ENCODE data around the gene RIMBP3B. TPM values are rescaled to one million over a fixed set of nuclear protein-coding genes. Genes with fewer than 3 reads are reported as not detected.
"Not testable (repeated sequence)": the region's sequence is repeated elsewhere in the genome, so short reads cannot be mapped to it uniquely, and the experiment has no call there.

The RIMBP3B gene, protein sequence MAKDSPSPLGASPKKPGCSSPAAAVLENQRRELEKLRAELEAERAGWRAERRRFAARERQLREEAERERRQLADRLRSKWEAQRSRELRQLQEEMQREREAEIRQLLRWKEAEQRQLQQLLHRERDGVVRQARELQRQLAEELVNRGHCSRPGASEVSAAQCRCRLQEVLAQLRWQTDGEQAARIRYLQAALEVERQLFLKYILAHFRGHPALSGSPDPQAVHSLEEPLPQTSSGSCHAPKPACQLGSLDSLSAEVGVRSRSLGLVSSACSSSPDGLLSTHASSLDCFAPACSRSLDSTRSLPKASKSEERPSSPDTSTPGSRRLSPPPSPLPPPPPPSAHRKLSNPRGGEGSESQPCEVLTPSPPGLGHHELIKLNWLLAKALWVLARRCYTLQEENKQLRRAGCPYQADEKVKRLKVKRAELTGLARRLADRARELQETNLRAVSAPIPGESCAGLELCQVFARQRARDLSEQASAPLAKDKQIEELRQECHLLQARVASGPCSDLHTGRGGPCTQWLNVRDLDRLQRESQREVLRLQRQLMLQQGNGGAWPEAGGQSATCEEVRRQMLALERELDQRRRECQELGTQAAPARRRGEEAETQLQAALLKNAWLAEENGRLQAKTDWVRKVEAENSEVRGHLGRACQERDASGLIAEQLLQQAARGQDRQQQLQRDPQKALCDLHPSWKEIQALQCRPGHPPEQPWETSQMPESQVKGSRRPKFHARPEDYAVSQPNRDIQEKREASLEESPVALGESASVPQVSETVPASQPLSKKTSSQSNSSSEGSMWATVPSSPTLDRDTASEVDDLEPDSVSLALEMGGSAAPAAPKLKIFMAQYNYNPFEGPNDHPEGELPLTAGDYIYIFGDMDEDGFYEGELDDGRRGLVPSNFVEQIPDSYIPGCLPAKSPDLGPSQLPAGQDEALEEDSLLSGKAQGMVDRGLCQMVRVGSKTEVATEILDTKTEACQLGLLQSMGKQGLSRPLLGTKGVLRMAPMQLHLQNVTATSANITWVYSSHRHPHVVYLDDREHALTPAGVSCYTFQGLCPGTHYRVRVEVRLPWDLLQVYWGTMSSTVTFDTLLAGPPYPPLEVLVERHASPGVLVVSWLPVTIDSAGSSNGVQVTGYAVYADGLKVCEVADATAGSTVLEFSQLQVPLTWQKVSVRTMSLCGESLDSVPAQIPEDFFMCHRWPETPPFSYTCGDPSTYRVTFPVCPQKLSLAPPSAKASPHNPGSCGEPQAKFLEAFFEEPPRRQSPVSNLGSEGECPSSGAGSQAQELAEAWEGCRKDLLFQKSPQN (N-terminal part only)
- total RNA-seq: not detected

DNA sequence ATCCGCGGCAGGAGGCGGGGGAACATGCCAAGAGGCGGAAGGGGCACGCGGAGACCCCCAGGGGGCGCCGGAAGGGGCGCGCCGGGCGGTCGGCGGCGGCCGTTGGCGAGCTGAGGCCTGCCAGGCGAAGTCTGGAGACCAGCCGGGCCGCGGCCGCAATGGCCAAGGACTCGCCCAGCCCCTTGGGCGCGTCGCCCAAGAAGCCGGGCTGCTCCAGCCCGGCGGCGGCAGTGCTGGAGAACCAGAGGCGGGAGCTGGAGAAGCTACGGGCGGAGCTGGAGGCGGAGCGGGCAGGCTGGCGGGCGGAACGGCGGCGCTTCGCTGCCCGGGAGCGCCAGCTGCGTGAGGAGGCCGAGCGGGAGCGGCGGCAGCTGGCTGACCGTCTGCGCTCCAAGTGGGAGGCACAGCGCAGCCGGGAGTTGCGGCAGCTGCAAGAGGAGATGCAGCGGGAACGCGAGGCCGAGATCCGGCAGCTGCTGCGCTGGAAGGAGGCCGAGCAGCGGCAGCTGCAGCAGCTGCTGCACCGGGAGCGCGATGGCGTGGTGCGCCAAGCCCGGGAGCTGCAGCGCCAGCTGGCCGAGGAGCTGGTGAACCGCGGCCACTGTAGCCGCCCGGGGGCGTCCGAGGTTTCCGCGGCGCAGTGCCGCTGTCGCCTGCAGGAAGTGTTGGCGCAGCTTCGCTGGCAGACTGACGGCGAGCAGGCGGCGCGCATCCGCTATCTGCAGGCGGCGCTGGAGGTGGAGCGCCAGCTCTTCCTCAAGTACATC lies at the start of gene RIMBP3B:
TSS of gene RIMBP3B (plus strand) at position 51 of the 767 bp plus-strand sequence. CDS start at position 159, 108 bp downstream.
- H3K36me3 ChIP-seq; H3K27ac ChIP-seq; DNase-seq (ENCODE audit: low spot score); H3K27me3 ChIP-seq (replicated peaks; ENCODE audit: insufficient read depth); H3K9me3 ChIP-seq; H3K4me3 ChIP-seq; H3K4me1 ChIP-seq (ENCODE audit: control insufficient read depth in 1 of 2, low read depth in 2 of 2): not testable (repeated sequence)
- ATAC-seq (ENCODE audit: insufficient number of reproducible peaks, low FRiP score, low read depth): peak; percentile 50

DNA sequence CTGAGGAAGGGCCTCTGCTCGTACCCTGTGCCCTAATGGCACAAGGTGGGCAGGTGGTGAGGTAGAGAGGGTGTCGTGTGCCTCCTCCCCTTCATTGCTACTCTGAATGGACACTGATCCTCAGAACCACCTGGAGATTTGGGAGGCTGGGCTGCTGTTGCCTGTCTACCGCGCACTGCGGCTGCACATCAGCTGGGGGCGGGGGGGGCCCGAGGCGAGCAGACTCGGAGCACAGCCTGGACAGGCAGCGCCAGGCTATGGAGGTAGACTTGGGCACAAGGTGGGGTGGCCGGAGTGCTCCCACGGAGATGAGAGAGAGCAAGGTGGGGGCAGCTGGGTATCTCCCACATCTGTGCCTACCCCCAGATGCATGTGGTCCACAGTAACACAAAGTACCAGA lies 26.0 kb upstream of the RIMBP3B start:
- not testable (repeated sequence) for H3K4me1 ChIP-seq (ENCODE audit: control insufficient read depth in 1 of 2, low read depth in 2 of 2); DNase-seq (ENCODE audit: low spot score); H3K4me3 ChIP-seq; H3K9me3 ChIP-seq; H3K27ac ChIP-seq; H3K27me3 ChIP-seq (replicated peaks; ENCODE audit: insufficient read depth); ATAC-seq (ENCODE audit: insufficient number of reproducible peaks, low FRiP score, low read depth); H3K36me3 ChIP-seq

DNA sequence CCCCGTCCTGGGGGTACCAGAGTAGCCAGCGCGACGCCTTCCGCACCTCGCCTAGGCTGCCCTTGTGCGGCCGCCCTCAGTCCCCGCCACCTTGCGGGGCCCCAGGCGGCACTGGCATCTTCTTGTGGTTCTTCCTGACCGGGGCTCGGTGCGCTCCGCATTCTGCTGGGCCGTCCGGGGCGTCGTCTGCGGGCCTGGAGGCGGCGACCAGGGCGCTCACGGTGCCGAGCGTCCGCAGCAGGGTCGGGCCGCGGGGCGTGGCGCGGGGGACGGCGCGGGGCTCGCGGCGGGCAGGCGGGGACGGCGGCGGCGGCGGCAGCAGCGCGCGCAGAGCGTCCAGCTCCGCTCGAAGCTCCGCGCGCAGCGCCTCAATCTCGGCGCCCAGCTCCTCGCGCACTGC lies 23.0 kb upstream of the RIMBP3B start:
- not testable (repeated sequence) for H3K9me3 ChIP-seq; DNase-seq (ENCODE audit: low spot score); H3K4me1 ChIP-seq (ENCODE audit: control insufficient read depth in 1 of 2, low read depth in 2 of 2); H3K36me3 ChIP-seq; H3K27me3 ChIP-seq (replicated peaks; ENCODE audit: insufficient read depth); H3K4me3 ChIP-seq; ATAC-seq (ENCODE audit: insufficient number of reproducible peaks, low FRiP score, low read depth); H3K27ac ChIP-seq

DNA sequence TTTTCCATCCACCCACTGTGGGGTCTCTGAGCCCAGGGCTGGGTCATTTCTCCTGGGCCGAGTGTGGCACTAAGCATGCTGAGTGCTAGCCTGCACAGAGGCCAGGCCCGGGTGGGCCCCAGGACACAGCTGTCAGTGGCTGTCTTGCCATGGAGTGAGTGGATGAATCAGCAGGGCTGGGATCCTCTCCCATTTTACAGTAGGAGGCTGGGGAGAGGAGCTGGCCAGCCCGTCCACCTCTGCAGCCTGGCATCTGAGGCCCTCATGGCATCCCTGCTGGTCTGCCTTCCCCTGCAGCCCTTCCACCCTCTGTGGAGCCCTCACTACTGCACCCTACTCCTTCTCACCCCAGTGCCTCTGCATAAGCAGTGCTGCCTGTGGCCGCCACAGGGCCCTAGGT lies 21.1 kb upstream of the RIMBP3B start:
- not testable (repeated sequence) for H3K9me3 ChIP-seq

DNA sequence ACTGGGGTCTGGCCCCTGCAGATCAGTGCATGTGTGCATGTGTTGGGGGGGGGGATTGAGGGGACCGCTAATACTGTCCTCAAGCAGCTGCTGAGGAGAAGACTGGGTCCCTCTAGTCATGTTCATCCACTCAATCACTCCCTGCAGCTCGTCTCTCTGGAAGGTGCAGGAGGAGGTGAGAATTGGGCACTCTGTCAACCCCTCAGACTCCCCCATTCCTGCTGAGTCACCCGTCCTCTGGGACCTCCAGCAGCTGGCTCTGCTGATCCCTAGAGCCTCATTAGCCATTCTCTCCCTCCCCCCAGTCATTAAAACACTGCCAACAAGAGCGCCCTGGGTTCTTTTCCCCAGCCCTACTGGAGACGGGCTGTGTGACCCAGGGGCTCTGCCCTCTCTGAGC lies 20.5 kb upstream of the RIMBP3B start:
- not testable (repeated sequence) for DNase-seq (ENCODE audit: low spot score); ATAC-seq (ENCODE audit: insufficient number of reproducible peaks, low FRiP score, low read depth); H3K4me1 ChIP-seq (ENCODE audit: control insufficient read depth in 1 of 2, low read depth in 2 of 2); H3K27ac ChIP-seq; H3K9me3 ChIP-seq; H3K36me3 ChIP-seq; H3K4me3 ChIP-seq; H3K27me3 ChIP-seq (replicated peaks; ENCODE audit: insufficient read depth)

More for the DNA sequence above, 21.1 kb upstream of the RIMBP3B start:
- DNase-seq (ENCODE audit: low spot score); H3K27me3 ChIP-seq (replicated peaks; ENCODE audit: insufficient read depth); ATAC-seq (ENCODE audit: insufficient number of reproducible peaks, low FRiP score, low read depth); H3K4me3 ChIP-seq; H3K36me3 ChIP-seq; H3K4me1 ChIP-seq (ENCODE audit: control insufficient read depth in 1 of 2, low read depth in 2 of 2); H3K27ac ChIP-seq: not testable (repeated sequence)

DNA sequence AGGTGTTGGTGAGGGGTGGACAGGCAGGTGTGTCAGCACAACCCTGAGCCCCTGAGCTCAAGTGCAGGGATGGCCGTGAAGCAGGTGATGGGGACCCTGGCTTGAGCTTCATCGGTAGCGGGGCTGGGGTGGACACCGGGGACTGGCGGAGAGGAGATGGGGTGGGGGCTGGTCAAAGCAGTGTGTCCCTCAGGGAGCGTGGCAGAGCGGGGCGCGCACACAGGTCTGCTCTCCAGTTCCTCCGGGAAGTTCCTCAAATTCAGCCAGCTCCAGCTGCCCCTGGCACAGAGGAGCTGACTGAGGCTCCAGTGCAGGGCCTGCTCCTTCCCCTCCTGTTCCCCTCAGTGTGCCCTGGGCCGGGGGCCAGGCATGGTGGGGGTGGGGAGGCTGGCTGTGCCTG lies 19.7 kb upstream of the RIMBP3B start:
- H3K4me1 ChIP-seq (ENCODE audit: control insufficient read depth in 1 of 2, low read depth in 2 of 2); H3K27me3 ChIP-seq (replicated peaks; ENCODE audit: insufficient read depth); H3K4me3 ChIP-seq; H3K36me3 ChIP-seq; DNase-seq (ENCODE audit: low spot score); H3K27ac ChIP-seq; ATAC-seq (ENCODE audit: insufficient number of reproducible peaks, low FRiP score, low read depth); H3K9me3 ChIP-seq: not testable (repeated sequence)

DNA sequence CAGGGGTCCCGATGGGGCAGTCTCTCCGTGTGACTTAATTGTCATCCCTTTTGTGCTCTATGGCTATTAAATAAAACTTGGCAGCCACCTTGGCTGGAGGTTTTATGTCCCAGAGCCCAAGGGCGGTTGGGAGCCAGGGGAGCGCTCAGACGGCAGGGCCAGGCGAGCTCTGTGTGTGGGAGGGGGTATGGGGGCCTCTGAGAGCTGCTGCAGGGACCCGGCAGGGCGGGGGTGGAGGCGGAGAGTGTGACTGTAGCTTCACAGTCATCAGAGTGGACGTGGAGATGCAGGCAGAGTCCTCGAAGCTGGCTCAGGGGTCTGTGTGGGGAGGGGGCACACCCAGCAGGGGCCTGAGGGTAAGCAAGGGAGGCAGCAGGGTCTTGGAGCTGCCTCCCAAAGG lies 19.2 kb upstream of the RIMBP3B start:
- H3K4me3 ChIP-seq; H3K36me3 ChIP-seq; DNase-seq (ENCODE audit: low spot score); H3K27ac ChIP-seq; H3K4me1 ChIP-seq (ENCODE audit: control insufficient read depth in 1 of 2, low read depth in 2 of 2); ATAC-seq (ENCODE audit: insufficient number of reproducible peaks, low FRiP score, low read depth); H3K27me3 ChIP-seq (replicated peaks; ENCODE audit: insufficient read depth); H3K9me3 ChIP-seq: not testable (repeated sequence)

DNA sequence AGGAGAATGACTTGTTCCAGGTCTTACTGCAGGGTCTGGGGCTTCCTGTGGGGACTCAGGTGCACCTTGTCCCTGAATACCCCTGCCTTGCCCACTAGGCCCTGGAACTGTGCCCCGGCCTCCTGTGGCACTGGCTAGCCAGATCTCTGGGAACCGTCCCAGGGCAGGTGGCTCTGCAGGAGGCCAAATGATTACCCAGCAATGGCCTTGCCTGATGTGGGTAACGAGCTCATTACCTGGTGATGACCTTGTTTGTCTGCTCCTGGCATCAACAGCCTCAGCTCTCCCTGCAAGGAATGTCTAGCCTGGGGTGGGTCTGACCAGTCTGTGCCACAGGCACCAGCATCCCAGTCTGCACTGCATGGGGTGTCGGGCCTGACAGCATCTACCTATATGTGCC lies 18.2 kb upstream of the RIMBP3B start:
- H3K4me3 ChIP-seq: not testable (repeated sequence)

DNA sequence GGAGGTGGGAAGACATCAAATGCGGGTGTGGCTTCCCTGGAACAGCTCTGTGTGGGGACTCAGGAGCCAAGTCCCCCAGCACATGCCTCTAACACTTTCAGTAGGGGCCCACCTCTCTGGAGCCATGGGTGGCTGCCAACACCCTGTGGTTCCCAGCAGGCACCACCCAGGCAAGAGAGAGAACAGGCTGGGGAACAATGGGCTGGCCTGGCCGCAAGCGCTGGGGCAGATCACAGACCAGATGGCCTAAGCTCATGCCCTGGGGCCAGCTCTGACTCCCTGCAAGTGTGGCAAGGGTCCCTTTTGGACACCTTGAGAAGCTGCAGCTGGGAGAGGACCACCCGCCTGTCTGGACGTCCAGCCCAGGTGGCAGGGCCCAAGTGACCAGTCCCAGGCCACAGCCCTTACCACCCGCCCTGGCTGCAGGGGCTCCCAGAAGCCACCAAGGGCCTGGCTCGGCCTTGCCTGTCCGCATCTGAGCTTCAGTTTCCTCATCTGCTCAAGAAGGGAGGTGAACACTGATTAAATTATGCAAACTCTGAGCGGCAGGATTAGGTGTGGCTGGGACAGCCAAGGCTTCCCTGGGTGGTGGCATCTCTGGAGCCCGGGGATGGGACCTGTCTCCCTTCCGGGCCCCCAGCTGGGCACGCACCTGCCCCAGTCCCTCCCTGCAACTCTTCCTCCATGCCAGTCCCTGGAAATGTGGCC lies 14.8 kb upstream of the RIMBP3B start:
- not testable (repeated sequence) for DNase-seq (ENCODE audit: low spot score); H3K27ac ChIP-seq; H3K27me3 ChIP-seq (replicated peaks; ENCODE audit: insufficient read depth); H3K4me3 ChIP-seq; H3K9me3 ChIP-seq; H3K36me3 ChIP-seq; H3K4me1 ChIP-seq (ENCODE audit: control insufficient read depth in 1 of 2, low read depth in 2 of 2); ATAC-seq (ENCODE audit: insufficient number of reproducible peaks, low FRiP score, low read depth)

More for the DNA sequence above, 18.2 kb upstream of the RIMBP3B start:
- H3K36me3 ChIP-seq; DNase-seq (ENCODE audit: low spot score); H3K27ac ChIP-seq; ATAC-seq (ENCODE audit: insufficient number of reproducible peaks, low FRiP score, low read depth); H3K27me3 ChIP-seq (replicated peaks; ENCODE audit: insufficient read depth); H3K9me3 ChIP-seq; H3K4me1 ChIP-seq (ENCODE audit: control insufficient read depth in 1 of 2, low read depth in 2 of 2): not testable (repeated sequence)

DNA sequence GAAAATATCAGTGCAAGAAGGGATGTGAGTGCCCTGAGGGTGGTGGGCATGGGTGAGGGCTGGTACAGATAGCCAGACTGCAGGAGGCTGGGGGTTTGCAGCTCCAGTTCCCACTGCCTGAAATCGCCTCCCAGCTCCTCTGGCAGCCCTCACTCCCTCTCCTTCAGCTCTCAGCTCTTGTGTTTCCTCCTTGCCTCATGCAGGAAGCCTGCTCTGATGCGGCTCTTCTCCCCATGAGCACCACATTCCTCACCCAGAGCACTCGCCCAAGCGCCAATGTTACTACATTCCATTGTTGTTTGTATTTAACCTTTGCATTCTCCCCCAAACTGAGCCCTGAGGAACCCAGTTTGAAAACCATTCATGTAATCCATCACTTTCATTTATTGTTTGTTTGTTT lies 7.7 kb upstream of the RIMBP3B start:
- not testable (repeated sequence) for H3K4me3 ChIP-seq; H3K27me3 ChIP-seq (replicated peaks; ENCODE audit: insufficient read depth); DNase-seq (ENCODE audit: low spot score); H3K27ac ChIP-seq; ATAC-seq (ENCODE audit: insufficient number of reproducible peaks, low FRiP score, low read depth); H3K36me3 ChIP-seq; H3K9me3 ChIP-seq; H3K4me1 ChIP-seq (ENCODE audit: control insufficient read depth in 1 of 2, low read depth in 2 of 2)
